ENCODE results near the gene PDGFRB. TPM values are rescaled to one million over a fixed set of nuclear protein-coding genes. Genes with fewer than 3 reads are reported as not detected.

The PDGFRB gene
- total RNA-seq, 2 donors from 2014 or later = 24.1 to 34.2 TPM

DNA sequence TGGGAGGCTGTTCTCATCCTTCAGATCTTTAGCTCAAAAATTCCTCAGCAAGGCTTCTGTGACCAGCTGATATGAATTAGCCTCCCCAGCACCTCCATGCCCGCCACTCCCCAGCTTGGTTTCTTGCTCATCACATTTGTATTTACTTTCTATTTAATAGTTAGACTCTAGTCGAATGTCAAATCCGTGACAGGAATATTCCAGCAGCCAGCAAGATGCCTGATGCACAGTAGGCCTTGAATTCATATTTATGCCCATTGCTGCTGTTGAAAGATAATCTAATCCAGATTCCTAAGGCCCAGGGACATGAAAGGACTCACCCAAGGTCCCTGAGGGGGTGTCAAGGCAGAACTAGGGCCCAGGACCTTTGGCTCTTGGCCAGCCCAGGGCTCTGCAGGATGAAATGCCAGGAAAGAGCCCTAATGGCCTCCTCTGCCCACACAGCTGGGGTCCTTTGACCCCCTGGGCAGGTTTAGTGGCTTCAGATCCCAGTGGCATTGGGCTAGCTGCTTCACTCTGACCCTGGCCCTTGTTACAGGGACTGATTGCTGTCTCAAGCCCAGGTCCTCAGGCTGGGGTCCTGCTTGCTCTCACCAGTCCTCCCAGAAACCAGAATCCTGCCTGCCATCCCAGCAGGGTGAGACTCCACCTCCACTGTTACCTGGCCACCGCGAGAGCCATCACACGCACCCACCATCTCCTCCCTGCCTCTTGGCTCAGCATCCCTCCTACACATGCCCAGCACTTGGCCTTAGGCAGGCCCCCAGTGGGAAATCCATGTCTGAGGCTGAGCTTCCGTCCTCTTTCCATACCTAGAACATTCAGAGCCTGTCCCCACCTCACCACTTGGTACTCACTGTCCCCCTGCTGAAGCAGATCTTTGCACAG is 76.6 kb downstream of the PDGFRB start:
- H3K27me3 ChIP-seq = no peaks in the 10 kb centered on the region
- no peaks in the 10 kb centered on the region for H3K36me3 ChIP-seq (replicated peaks in 1 of 2; ENCODE audit: insufficient read depth in 1 of 2, low read depth in 2 of 2)
- DNase-seq (no peak), ATAC-seq (no peak)
- no peaks in the 10 kb centered on the region for H3K9me3 ChIP-seq
- H3K27ac ChIP-seq = no peak overlapping the region
- 83% methylated on average over 5 to 7 of the region's 7 CpGs for WGBS, 2 donors
- TF ChIP-seq, protein P1, sequence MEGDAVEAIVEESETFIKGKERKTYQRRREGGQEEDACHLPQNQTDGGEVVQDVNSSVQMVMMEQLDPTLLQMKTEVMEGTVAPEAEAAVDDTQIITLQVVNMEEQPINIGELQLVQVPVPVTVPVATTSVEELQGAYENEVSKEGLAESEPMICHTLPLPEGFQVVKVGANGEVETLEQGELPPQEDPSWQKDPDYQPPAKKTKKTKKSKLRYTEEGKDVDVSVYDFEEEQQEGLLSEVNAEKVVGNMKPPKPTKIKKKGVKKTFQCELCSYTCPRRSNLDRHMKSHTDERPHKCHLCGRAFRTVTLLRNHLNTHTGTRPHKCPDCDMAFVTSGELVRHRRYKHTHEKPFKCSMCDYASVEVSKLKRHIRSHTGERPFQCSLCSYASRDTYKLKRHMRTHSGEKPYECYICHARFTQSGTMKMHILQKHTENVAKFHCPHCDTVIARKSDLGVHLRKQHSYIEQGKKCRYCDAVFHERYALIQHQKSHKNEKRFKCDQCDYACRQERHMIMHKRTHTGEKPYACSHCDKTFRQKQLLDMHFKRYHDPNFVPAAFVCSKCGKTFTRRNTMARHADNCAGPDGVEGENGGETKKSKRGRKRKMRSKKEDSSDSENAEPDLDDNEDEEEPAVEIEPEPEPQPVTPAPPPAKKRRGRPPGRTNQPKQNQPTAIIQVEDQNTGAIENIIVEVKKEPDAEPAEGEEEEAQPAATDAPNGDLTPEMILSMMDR (IDR thresholded peaks at IDR 0.05) = no peak
- no peak for TF ChIP-seq POLR2A (IDR thresholded peaks at IDR 0.05)
- no peaks in the 10 kb centered on the region for H3K4me1 ChIP-seq
- no peak overlapping the region for H3K4me3 ChIP-seq
- intact Hi-C loops (cut with DNase I) = no loop called here

DNA sequence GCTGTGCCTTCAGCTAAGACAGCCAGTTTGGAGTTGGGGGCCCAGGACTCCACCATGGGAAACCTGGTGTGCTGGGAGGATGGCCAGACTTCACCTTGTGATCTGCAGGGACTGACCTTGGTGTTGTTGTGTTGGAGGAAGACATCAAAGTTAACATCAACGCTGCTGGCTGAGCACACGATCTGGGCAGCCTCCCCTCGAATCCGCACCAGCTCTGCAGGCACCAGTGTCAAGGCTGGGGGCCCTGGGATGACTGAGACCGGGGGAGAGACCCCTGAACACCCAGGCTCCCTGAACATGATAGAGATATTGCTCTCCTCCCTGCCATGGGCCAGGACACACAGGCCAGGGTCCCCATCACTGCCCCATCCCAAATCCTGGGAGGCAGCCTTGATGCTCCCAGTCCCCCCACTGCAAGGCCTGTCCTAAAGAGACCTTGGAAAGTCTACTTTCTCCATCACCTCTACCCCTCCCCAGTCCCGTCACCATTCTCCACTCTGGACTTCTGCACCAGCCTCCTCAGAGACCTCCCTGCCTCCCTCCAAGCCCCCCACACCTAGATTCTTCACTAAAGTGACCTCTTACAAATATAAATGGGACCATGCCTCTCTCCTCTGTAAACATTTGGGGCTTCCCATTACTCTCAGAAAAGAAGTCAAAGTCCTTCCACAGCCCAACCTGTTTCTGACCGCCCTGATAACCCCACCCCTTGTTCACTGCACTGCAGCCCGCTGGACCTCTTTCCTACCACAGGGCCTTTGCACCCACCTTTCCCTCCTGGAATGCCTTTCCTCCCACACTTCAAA is 77.4 kb downstream of the PDGFRB start:
- 84 to 89% methylated on average over 8 of the region's 8 CpGs for WGBS, 2 donors

DNA sequence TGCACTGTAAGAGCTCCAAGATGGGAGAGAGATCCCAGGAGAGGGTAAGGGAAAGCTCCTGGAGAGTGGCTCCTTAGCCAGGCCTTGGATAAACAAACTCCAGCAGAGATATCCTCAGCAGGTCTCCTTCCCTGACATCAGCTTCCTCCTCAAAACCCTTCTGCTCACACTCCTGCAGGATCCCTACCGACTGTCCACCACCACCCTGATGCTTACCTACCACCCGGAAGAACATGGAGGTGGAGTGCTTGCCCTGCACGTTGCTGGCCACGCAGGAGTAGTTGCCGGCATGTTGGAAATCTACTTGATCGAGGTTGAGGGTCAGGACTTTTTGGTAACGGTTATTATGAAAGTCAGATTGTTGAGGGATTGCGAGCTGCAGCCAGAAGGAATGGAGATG is 78.6 kb downstream of the PDGFRB start:
- intact Hi-C loops (cut with DNase I) = no loop called here
- TF ChIP-seq, protein P1 (IDR thresholded peaks at IDR 0.05) = no peak
- no peak for TF ChIP-seq POLR2A (IDR thresholded peaks at IDR 0.05)

More for the DNA sequence above, 77.4 kb downstream of the PDGFRB start:
- Histone ChIP-seq H3K4me3 (no peak overlapping the region), H3K4me1 (no peaks in the 10 kb centered on the region), H3K27me3 (no peaks in the 10 kb centered on the region), H3K36me3 (replicated peaks in 1 of 2; ENCODE audit: insufficient read depth in 1 of 2, low read depth in 2 of 2) (no peaks in the 10 kb centered on the region), H3K27ac (no peak overlapping the region), H3K9me3 (no peaks in the 10 kb centered on the region)
- no peak for ATAC-seq
- no peak for DNase-seq
- intact Hi-C loops (cut with DNase I) = no loop called here
- TF ChIP-seq POLR2A (IDR thresholded peaks at IDR 0.05) = no peak
- TF ChIP-seq, protein P1 (IDR thresholded peaks at IDR 0.05) = no peak

DNA sequence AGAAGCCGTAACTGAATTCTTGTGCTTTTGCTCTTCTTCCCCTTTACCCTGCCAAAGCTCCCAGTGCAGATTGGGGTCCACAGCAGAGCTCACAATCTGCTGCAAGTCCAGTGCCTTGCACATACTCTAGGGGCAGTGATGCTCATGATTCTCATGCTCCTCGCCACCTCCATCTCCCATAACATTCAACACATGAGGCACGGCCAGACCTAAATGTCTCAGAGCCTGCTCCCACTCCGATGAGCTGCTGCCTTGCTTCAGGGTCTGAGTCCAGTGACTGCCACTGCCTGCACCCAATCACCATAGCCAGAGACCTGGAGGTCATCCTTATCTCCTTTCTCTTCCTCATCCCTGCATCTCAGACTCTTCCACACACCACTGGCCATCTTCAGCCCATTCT is 79.8 kb downstream of the PDGFRB start:
- H3K36me3 ChIP-seq (replicated peaks in 1 of 2; ENCODE audit: insufficient read depth in 1 of 2, low read depth in 2 of 2) = no peaks in the 10 kb centered on the region
- TF ChIP-seq, protein P1 (IDR thresholded peaks at IDR 0.05) = no peak
- no peak for TF ChIP-seq POLR2A (IDR thresholded peaks at IDR 0.05)
- H3K9me3 ChIP-seq = no peaks in the 10 kb centered on the region
- H3K27me3 ChIP-seq = no peaks in the 10 kb centered on the region
- DNase-seq (no peak), ATAC-seq (no peak)
- H3K4me3 ChIP-seq = no peak overlapping the region
- intact Hi-C loops (cut with DNase I) = no loop called here
- H3K4me1 ChIP-seq = no peaks in the 10 kb centered on the region
- no peak overlapping the region for H3K27ac ChIP-seq
- WGBS, 2 donors = 80 to 88% methylated on average over 4 of the region's 4 CpGs

More for the DNA sequence above, 78.6 kb downstream of the PDGFRB start:
- ATAC-seq = no peak
- Histone ChIP-seq H3K27me3 (no peaks in the 10 kb centered on the region), H3K27ac (no peak overlapping the region), H3K4me3 (no peak overlapping the region), H3K36me3 (replicated peaks in 1 of 2; ENCODE audit: insufficient read depth in 1 of 2, low read depth in 2 of 2) (no peaks in the 10 kb centered on the region), H3K4me1 (no peaks in the 10 kb centered on the region), H3K9me3 (no peaks in the 10 kb centered on the region)
- 75 to 80% methylated on average over 8 of the region's 8 CpGs for WGBS, 2 donors
- no peak for DNase-seq

All from body of pancreas (tissue), 4 donors.